ENCODE measurements around the gene EED.

GRCh38 chr11:86201371-86201884 lies 43.1 kb upstream of the EED start:
- TF ChIP-seq CTCF (IDR thresholded peaks at IDR 0.05; ENCODE audit: low read depth, low read length), result no peak
- TF ChIP-seq EZH2phosphoT487 (IDR thresholded peaks at IDR 0.05; ENCODE audit: low read depth), result no peak

Measured in OCI-LY3 (cell line).